Stimulated activated CD8-positive, alpha-beta memory T cell treated with anti-CD3 and anti-CD28 coated beads, Interleukin-15, amount 100 ng/mL, for 1 hour (primary cell): ENCODE data around the gene NOL12.
"Not testable (repeated sequence)": the region's sequence is repeated elsewhere in the genome, so short reads cannot be mapped to it uniquely, and the experiment has no call there.

Experiments used
- DNase-seq: peaks from one replicate; pipeline ENCODE4 v3.0.0-alpha.2; 2020; ENCODE audit warnings: low read depth

NOL12 gene

GRCh38 chr22:37686002-37686982, at the start of gene NOL12:
NOL12 (plus strand) TSS chr22:37686343; CDS start chr22:37686393, 50 bp downstream.
- peak; percentile 60 for DNase-seq

GRCh38 chr22:37636949-37637273, 49.2 kb upstream of the NOL12 start:
- no peak for DNase-seq

- no peak for DNase-seq
These were observed 47.6 kb upstream of the NOL12 start for GRCh38 chr22:37638391-37639069.

- no peak for DNase-seq
These were observed 46.9 kb upstream of the NOL12 start, which contains the start of gene SH3BP1 for GRCh38 chr22:37639070-37639760. SH3BP1 (plus strand) TSS chr22:37639669; CDS start chr22:37639788, 119 bp downstream.

- DNase-seq = no peak
These were observed 46.2 kb upstream of the NOL12 start for GRCh38 chr22:37639771-37640590.

- DNase-seq = no peak
These were observed 45.3 kb upstream of the NOL12 start for GRCh38 chr22:37640591-37641560.

- no peak for DNase-seq
These were observed 44.6 kb upstream of the NOL12 start for GRCh38 chr22:37641561-37641949.

GRCh38 chr22:37643225-37643847, 42.8 kb upstream of the NOL12 start:
- DNase-seq = peak; percentile 88

- no peak for DNase-seq
These were observed 38.8 kb upstream of the NOL12 start for GRCh38 chr22:37647317-37647716.

GRCh38 chr22:37647928-37648327, 38.2 kb upstream of the NOL12 start:
- no peak for DNase-seq

- no peak for DNase-seq
These were observed 35.5 kb upstream of the NOL12 start for GRCh38 chr22:37650463-37651136.

GRCh38 chr22:37654563-37655251, 31.4 kb upstream of the NOL12 start:
- no peak for DNase-seq

- DNase-seq = no peak
These were observed 30.9 kb upstream of the NOL12 start for GRCh38 chr22:37655252-37655563.

- DNase-seq = not testable (repeated sequence)
These were observed 29.6 kb upstream of the NOL12 start for GRCh38 chr22:37656583-37656982.

- no peak for DNase-seq
These were observed 28.5 kb upstream of the NOL12 start for GRCh38 chr22:37657590-37658132.

GRCh38 chr22:37658133-37659065, 27.7 kb upstream of the NOL12 start, which contains the start of gene PDXP:
PDXP (plus strand) TSS chr22:37658723; CDS start chr22:37658783, 60 bp downstream.
- peak; percentile 93 for DNase-seq
